Right ventricle myocardium inferior (tissue), 1 donor: Measurements from ENCODE around the gene TTC39A. TPM values are rescaled to one million over a fixed set of nuclear protein-coding genes. Genes with fewer than 3 reads are reported as not detected.

ENCODE experiments used
- ATAC-seq: fragments of 200-7000 bp; cut with Tn5 transposase; one replicate; pipeline ENCODE4 v1.9.1; 2020; ENCODE audit warnings: mild to moderate bottlenecking, moderate library complexity
- DNase-seq: peaks from one replicate; pipeline ENCODE4 v3.0.0; 2021; ENCODE audit errors: missing footprints
- intact Hi-C: fragments of 100-400 bp; cut with DNase I; formaldehyde crosslinking; loops from one replicate; pipeline ENCODE4 v1.11.0; 2022
- total RNA-seq: library from RNA; stranded (reverse); fragmentation: NEBNext Ultra II Directional; extraction: Animal tissue kit (Norgen Biotek cat#: 25700); gene quantifications from one replicate; pipeline ENCODE4 v1.2.1, GENCODE V29; 2021
- donor health status: DM: no; HTN: yes; CAD: no; lungs with severe emphysema.

The TTC39A gene
- total RNA-seq, 1 donor from 2014 or later, result 22.7 TPM

DNA sequence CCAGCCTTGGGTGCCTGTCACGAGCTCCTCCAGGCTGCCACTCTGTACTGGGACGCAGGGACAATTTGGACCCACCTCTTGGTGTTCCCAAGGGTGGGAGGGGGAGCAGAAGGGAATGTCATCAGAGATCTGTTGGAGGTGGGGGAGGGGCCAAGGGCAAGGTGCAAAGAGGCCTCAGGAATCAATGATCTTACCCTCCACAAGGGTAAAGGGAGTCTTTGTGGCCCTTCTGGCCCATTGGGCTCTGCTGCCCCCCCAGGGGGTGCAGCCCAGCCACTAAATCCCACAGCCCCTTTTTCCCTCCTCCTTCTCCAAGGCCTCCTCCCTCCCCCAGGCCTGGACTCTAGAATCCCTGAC lies 8.5 kb downstream of the TTC39A start:
- DNase-seq, result no peak
- intact Hi-C loops, result no loop called here
- ATAC-seq, result no peak

DNA sequence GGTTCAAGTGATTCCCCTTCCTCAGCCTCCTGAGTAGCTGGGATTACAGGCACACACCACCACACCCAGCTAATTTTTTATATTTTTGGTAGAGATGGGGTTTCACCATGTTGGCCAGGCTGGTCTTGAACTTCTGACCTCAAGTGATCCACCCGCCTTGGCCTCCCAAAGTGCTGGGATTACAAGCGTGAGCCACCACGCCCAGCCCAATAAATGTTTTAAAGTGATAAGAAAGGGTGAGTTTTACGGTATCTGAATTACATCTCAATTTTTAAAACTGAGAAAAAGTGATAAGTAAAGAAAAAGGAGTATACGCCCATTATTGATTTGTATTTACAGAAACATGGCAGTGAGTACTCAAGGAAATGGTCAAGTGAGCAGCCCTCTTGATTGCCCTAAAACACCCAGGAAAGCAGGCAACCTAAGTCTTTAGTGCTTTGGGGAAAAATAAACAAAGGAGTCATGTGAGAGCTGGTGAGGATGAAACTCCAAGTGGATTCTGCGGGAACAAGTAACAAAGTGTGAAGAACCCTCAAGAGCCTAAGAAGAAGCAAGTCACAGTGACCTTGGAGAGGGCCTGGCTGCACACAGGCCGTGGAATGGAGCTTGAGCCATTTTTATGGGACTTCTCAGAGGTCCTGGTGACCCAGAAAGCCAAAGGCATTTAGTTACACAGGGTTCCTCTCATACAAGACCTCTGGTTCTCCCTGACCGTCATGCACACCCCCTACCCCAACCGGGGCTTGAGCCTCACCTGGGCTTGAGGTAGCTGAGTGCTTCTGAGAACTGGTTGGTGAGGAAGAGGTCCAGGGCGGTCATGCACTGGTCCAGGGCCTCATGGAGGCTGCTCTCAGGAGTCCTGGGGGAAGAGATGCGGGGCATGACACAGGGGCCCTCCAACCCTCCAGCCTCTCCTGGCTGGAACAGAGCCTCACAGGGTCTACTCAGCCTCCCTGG lies 9.1 kb downstream of the TTC39A start:
- ATAC-seq, result no peak
- intact Hi-C loops, result no loop called here

DNA sequence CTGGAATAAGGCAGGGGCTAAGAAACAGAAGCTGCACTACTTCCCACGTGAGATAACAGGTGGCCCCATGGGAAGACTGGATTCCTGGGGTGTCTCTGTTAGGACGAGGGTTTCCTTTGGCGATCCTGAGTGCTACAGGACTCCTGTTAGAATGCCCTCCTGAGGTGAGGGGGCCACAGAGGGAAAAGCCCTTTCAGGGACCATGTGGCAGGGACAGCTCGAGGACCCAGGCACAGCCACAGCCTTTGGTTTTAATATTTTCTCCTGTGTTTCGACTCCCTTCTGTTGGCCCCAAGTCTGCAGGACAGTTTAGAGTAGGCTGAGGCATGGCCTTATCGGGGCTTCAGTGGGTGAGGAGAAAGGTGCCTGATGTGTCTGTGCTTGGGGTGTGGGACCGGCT lies 12.6 kb downstream of the TTC39A start:
- intact Hi-C loops, result no loop called here
- ATAC-seq, result no peak
- no peak for DNase-seq

More for the DNA sequence above, 9.1 kb downstream of the TTC39A start:
- no peak for DNase-seq

DNA sequence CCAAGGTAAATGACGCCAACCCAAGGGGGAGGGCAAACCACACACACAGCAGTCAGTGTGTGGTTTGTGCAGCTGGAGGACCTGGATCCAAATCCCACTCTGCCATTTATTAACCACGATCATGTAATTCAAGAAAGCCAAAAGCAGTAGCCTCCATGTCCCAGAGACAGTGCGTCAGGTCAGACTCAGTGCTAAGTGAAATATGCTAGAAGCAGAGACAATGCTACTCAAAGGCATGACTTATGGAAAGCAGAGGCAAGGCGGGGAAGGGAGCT lies 13.6 kb downstream of the TTC39A start:
- intact Hi-C loops, result no loop called here
- DNase-seq (no peak), ATAC-seq (no peak)

DNA sequence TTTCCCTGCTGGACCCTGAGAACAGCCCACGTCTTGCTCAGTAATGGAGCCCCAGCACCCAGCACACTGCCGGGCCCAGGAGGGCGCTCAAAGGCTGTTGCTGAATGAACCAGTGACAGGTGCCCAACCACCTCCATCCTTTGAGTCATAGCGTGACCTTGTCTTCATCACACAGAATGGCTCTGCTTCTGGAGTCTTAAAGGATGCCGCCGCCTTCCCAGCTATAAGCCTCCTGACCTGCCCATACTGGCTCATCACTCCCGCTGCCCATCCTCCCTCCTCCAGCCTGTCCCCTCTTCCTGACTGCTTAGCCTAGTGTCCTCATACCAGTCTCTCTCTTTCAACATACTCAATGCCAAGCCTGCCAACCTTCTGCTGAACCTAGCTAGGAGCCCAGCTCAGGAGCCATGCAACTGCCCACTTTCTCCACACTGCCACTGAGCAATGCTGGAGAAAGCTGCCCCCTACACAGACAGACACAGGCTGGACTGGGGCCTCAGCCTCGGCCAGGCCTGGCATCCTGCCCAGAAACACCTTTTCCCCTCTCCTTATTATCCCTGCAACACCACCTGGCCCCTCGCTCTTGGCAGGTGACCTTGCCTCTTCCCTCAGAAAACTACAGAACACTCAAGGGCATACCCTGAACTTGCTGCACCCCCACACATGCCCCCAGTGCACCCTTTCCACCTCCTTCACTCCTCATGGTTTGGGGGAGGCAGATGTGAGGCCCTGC lies 14.1 kb downstream of the TTC39A start:
- intact Hi-C loops, result no loop called here
- no peak for ATAC-seq
- DNase-seq, result no peak

DNA sequence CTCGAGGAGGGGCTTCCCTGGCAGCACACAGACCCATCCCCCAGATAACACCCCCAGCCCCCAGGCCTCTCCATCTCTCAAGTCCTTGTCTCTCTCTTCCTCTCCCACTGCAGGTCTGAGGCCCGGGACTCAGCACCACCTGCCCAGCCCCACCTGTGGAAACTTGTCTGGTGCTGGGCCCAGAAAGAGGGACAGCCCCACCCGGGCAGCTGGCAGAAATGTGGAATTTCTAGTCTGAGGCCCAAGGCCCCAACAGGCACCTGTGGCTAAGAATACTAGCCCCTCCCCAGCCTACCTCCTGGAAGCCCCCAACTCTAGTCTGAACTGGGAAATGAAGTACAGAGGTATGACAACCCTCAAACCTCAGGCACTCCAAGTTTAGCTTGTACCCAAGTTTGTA lies 15.4 kb downstream of the TTC39A start:
- intact Hi-C loops, result no loop called here
- DNase-seq, result no peak
- ATAC-seq, result no peak

DNA sequence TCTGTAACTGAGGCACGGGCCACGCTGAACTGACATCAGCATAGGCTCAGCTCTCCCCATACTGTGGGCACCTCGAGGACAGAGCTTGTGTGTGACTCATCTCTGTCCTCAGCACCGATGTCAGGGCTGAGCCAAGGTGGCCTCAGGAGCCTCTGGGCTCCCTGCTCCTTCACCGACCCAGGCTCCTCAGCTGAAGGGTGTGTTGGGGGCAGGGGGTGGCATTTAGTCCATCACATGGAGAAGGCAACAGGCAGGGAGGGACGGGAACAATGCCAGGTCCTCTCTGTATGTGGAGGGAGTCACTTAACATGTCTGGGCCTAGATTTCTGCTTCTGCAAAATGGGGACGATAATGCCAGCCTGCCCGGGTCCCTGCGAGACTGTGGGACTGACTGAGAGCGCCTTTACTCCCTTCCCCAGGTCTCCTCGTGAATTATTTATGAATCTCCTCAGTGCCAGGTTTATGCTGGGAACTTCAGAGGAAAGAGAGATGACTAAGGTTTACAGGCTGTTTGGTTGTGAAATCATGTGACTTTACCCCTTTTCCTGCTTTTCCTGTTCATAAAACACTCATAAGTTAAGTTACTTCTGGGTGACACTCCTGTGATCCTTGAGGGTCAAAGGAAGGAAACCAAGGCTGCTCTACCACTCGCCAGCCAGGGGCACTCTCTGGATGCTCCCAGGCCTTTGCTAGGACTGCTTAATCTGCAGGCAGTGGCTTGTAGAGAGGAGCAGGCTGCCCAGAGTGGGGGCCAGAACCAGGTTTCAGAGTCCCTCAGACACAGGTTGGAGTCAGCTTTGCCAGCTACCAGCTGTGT lies 16.2 kb downstream of the TTC39A start:
- DNase-seq (no peak), ATAC-seq (no peak)
- intact Hi-C loops, result no loop called here

DNA sequence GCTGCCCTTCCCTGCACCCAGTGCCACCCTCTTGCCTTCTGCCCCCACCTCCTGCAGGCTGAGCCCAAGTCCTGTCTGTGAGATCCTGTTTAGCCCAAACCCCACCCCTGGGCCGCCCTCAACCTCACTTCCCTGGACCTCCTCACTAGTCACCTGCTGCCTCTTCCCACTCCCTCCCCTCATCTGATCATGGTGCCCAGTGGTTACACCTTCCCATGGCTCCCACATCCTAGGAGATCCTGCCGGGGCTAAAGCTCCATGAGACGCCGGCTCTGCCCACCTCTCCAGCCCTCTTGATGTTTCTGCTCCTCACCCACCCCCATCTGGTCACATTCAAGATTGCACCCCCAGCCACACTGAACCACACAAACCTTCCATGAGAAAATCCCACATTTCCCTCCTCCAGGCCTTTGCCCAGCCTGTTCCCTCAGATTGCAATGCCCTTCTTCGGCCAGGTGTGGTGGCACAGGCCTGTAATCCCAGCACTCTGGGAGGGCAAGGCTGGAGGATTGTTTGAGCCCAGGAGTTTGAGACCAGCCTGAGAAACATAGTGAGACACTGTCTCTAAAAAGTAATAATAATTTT lies 17.0 kb downstream of the TTC39A start:
- DNase-seq (no peak), ATAC-seq (no peak)
- intact Hi-C loops, result no loop called here

DNA sequence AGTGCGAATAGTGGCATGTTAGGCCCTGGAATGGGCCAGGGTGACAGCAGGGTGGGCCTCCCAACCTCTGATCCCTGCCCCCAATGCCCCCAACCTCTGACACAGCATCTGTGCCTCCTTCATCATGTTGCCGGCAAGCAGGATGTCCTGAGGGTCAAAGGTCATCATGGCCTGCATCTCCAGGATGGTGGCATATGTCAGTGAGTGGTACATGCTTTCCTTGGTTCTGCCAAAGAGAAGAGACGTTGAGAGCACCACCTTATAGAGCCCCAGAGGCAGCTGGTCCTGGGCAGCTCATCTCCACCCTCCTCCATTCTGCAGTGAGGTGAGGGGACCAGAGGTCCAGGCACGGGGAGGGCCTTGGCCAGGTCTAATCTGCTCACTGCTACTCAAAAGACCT lies 17.6 kb downstream of the TTC39A start:
- intact Hi-C loops, result no loop called here
- no peak for ATAC-seq

DNA sequence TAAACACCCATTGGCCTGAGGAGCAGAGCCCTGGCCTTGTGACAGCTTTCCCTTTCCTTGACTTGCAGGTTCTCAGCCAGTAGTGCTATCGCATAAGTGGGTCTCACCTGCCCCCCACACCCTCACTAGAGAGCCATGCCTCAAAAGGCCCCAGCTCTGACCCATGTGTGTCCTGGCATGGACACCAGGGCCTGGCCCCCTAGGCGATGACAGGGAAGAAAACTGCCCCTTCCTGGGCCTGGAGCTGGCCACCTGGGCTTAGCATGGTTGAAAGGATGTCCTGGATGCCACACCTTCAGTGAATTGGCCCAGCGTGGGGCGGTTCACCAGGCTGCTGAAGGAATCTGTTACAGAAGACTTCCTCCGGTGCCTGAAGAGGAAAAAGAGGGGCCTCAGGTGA lies 18.5 kb downstream of the TTC39A start:
- intact Hi-C loops, result no loop called here
- DNase-seq (no peak), ATAC-seq (no peak)

More for the DNA sequence above, 17.6 kb downstream of the TTC39A start:
- no peak for DNase-seq

DNA sequence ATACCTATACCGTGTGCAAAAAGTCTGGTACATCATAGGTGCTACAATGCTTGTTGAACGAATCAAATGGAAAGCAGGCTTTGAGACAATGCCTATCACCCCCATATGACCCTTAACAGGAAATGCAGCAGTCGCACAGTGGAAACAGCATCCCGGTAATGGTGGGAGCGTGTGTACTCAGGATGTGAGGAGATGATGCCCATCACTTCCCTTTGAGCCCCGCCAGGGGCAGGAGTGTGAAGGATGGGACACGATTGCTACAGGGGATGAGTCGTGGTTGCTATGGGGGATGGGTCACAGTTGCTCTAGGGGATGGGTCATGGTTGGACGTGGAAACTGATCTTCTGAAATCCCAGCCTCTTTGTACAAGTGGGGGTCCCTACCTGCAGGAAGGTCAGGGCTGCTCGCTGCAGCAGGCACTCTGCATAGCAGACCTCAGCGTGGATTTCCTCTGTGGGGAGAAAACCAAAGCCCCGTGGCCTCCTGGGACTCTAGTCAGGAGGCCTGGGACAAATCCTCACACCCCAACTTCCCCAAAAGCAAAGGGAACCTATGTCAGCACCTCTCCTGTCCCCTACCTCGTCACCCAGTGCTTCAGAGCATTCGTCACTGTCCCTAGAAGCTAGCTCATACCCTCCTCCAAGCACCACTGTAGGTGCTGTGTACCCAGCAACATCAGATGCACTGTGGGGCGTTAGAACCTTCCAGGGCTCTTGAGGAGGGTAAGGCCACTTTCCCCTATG lies 19.3 kb downstream of the TTC39A start:
- DNase-seq, result no peak
- no peak for ATAC-seq
- intact Hi-C loops, result no loop called here

DNA sequence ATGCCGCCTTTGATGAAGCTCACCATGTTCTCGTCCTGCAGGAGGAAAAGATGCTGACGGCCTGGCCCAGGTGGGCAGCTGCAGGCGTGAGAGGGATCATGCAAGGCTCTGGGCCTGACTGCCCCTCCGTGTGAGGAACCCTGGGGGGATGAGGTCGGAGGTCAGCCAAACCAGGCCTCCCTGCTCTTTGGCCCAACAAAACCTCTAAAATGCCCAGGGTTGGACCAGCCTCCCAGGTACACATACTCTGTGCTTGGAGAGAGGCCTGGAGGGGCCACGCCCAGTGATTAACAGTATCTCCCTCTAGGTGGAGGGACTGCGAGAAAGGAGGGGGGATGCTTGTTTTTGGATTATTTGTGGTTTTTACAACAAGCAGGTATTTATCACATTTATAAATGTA lies 21.1 kb downstream of the TTC39A start:
- intact Hi-C loops, result no loop called here
- DNase-seq (no peak), ATAC-seq (no peak)

DNA sequence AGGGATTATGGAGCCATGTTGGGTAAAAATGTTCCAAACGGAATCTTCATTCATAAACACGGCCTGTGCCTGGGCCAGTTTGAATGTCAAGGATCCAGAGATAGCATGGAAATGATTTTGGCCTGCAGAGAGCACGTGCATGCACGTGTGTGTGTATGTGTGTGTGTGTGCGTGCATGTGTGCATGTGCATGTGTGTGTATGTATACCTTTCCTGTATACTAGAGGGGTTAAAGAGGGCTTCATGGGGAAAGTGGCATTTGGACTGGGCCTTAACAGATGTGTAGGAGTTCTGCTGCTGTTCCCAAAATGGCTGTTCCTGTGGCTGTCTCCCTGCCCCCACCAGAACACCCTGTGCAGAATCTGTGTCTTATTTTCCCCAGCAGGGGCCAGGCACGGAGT lies 21.7 kb downstream of the TTC39A start:
- ATAC-seq (no peak), DNase-seq (no peak)
- intact Hi-C loops, result no loop called here

DNA sequence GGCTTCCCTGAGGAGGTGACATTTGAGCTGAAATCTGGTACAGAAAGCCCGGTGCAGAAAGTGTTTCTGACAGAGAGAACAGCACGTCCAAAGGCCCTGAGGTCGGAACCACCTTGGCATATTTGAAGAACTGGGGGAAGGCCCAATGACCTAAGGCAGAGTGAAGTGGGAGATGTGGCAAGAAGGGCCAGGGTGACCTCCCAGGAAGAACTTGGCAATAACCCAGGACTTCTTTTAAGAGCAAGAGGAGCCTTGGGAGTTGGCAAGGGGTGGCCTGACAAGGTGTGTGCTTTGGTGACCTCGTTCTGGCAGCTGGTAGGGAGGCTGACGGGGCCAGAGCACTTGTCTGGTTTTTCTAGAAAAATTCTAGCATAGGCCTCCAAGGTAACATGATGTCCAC lies 23.4 kb downstream of the TTC39A start:
- no peak for DNase-seq

DNA sequence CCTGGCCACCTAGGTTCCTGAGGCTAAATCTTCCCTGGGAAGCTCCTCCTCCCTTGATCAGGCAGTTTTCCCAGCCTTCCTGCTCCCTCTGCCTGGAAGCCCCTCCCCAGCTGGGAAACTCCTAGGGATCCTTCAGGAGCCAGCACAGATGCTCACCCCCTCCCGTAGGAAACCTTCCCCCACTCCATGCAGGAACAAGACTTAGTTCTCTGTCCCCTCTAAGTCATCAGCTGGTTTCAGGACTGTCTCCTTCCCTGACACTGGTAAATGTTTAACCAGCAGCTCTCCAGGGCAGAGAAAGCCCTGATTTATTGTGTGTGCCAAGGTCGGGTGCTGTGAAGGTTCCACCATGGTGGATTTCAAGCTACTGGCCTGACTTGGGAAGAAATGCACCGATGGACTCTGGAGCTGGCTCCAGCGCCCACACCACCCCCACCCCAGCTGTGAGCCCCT lies 25.0 kb downstream of the TTC39A start:
- intact Hi-C loops, result no loop called here
- DNase-seq (no peak), ATAC-seq (no peak)

More for the DNA sequence above, 23.4 kb downstream of the TTC39A start:
- intact Hi-C loops, result no loop called here
- ATAC-seq, result no peak

DNA sequence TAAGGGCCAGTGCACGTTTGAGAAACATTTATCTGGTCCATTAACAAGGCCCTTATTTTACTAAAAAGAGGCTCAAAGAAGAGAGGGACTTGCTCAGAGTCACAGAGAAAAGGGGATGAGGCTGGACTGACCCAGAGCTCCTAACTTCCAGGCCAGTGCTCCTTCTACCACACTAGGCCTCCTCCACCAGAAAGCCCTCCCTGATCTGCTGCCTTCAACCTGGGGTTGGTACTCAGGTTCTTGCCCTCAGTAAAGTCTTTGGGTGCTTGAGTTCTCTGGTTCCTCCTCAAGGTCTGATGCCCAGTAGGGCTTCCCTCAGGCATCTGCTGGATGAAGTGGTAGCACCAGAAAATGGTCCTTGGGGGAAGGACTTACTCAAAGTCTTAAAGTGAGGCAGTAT lies 26.0 kb downstream of the TTC39A start:
- intact Hi-C loops, result no loop called here
- DNase-seq (no peak), ATAC-seq (no peak)

DNA sequence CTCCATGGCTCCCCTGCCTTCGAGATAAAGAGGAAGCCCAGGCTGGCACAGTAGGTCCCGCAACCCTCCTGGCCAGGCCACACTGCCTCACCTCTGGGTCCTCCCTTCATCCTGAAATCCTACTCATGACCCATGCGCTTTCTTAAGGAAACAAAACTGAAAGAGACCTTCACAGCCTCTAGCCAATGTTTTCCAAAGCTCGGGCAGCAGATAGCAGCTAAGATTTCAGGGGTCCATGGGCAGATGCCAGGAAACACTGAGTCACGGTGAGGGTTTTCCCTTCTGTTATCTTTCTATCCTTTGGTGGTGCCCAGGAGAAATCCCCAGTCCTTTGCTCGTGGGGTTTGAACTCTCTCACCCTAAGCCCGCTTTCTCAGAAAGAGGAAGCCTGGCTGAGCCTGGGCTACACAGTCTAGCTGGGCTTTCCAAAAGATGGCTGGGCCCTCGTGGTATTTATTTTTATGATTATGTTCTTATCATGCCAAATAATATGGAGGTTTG lies 26.6 kb downstream of the TTC39A start:
- intact Hi-C loops, result no loop called here
- DNase-seq, result no peak
- ATAC-seq, result no peak

DNA sequence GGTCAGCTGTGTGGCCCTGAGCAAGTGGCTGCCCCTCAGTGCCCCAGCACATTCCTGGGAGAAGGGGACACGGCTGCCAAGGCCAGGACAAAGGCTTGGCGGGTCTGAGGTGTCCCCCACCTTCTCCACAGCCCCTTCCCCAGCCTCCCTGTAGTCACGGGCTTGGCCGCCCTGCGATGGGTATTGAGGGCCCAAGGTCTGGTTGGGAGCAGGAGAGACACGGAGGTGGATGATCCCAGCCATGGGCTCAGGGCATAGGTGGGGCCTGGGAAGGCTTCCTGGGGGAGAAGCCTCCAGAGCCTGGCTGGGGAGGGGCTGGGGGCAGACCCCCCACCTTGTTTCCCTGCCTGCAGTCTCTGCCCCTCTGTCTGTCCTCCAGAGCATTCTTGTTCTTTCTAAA lies 27.0 kb downstream of the TTC39A start:
- intact Hi-C loops, result no loop called here
- DNase-seq (no peak), ATAC-seq (no peak)
